ENCODE results near the gene FLRT1.

FLRT1 gene

DNA sequence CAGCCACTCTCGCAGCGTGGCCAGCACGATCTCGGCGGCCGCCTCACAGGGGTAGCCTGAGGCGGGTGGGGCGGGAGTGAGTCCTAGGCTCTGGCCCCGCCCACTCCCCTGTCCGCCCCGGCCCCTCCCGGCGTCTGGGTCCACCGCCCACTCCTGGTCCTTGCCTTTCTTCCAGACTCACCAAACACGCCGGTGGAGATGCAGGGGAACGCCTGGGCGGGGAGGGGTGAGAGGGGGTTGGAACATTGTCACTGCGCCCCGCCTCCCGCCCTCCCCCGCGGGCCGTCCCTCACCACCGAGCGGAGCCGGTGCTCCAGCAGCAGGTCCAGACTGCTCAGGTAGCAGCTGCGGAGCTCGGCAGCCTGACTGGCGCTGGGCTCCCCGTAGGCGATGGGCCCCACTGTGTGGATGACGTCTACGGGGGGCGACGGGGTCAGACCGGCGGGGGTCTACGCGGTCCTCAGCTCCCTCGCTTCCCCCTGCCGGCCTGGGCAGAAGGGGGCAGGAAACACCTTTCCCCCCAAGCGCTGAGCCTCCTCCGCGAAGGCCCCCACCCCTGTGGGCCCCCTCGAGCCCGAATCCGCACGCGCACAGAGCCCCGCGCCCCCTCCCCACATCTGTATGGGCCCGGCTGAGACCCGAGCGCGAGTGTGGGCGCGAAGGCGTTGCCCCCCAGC, 36.2 kb upstream of the FLRT1 start:
- Histone ChIP-seq H3K9ac (ENCODE audit: low read length) (no peak overlapping the region), H3K4me1 (ENCODE audit: control insufficient read depth, insufficient read depth, low read length) (peaks cover 20% of the 10 kb centered on the region), H3K36me3 (ENCODE audit: control insufficient read depth, insufficient read depth, low read length) (no peaks in the 10 kb centered on the region), H3K9me3 (ENCODE audit: control insufficient read depth, low read length) (no peaks in the 10 kb centered on the region), H3K27me3 (ENCODE audit: control insufficient read depth, insufficient read depth, low read length) (peaks cover 10% of the 10 kb centered on the region), H3K4me3 (ENCODE audit: low read length) (no peak overlapping the region)

DNA sequence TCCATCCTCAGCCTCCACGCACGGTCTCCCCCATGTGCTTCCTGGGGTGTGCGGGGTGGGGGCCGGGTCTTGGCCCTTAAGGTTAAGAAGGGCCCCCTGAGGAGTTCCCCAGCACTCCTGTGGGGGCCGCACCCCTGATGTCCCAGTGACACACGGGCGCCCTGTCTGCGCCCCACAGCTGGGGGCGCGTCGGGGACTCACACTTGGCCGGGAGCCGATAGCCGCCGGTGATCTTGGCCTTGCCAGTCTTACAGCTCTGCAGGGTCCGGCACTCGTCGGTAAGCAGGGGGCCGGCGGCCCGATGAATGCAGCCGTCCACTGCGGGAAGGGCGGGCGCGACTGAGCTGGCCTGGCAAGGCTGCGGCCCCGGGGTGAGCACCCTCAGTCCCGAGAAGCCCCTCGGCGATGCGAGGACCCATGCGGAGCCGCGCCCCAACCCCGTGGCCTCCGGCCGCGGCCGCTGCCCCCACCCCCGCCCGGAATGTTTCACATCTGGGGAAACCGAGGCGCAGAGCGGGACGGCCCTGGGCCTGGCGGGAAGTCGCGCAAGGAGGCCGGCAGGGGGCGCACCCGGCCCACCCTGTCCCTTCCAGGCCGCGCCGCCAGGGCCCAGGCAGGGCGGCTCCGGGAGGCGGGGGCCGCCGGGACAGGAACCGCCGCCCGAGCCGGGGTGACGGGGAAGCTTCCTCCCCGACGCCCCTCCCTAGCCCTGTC, 35.5 kb upstream of the FLRT1 start:
- no peaks in the 10 kb centered on the region for H3K36me3 ChIP-seq (ENCODE audit: control insufficient read depth, insufficient read depth, low read length)
- peaks cover 10% of the 10 kb centered on the region for H3K27me3 ChIP-seq (ENCODE audit: control insufficient read depth, insufficient read depth, low read length)
- no peak overlapping the region for H3K9ac ChIP-seq (ENCODE audit: low read length)
- H3K9me3 ChIP-seq (ENCODE audit: control insufficient read depth, low read length), result no peaks in the 10 kb centered on the region
- H3K4me1 ChIP-seq (ENCODE audit: control insufficient read depth, insufficient read depth, low read length), result peaks cover 20% of the 10 kb centered on the region
- H3K4me3 ChIP-seq (ENCODE audit: low read length), result no peak overlapping the region

DNA sequence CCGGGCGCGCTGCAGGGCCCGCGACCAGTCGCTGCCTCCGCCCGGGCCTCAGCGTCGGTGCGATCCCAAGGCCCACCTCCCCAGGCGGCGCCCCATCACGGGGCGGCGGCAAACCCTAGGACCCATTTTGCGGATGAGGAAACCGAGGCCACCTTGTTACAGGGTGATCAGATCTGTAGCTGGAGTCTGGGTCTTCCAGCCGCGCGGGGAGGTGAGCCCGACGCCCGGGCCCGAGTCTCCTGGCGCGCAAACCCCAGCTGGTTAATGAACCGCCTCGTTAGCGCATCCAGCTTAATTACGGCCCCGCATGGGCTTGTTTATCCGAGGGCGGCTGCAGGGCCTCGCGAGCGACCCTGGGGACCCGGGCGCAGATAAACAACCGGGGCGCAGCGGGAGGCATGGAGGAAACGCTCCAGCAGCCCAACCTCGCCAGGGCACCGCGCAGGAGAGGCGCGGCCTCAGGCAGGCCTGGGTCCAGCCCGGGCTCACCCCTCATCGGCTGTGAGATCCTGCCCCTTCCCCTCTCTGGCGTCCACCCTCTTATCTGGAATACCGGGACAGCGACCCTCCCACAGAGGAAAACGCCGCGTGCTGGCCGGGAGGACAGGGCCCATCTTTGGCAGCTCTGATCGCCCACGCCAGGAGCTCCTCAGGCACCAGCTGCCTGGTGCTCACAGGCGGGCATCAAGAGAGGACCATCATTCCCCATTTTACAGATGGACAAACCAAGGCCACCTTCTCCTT, 34.8 kb upstream of the FLRT1 start:
- H3K36me3 ChIP-seq (ENCODE audit: control insufficient read depth, insufficient read depth, low read length), result no peaks in the 10 kb centered on the region
- H3K9me3 ChIP-seq (ENCODE audit: control insufficient read depth, low read length), result no peaks in the 10 kb centered on the region
- no peak overlapping the region for H3K9ac ChIP-seq (ENCODE audit: low read length)
- no peak overlapping the region for H3K4me3 ChIP-seq (ENCODE audit: low read length)
- peaks cover 11% of the 10 kb centered on the region for H3K27me3 ChIP-seq (ENCODE audit: control insufficient read depth, insufficient read depth, low read length)
- H3K4me1 ChIP-seq (ENCODE audit: control insufficient read depth, insufficient read depth, low read length), result peaks cover 20% of the 10 kb centered on the region

DNA sequence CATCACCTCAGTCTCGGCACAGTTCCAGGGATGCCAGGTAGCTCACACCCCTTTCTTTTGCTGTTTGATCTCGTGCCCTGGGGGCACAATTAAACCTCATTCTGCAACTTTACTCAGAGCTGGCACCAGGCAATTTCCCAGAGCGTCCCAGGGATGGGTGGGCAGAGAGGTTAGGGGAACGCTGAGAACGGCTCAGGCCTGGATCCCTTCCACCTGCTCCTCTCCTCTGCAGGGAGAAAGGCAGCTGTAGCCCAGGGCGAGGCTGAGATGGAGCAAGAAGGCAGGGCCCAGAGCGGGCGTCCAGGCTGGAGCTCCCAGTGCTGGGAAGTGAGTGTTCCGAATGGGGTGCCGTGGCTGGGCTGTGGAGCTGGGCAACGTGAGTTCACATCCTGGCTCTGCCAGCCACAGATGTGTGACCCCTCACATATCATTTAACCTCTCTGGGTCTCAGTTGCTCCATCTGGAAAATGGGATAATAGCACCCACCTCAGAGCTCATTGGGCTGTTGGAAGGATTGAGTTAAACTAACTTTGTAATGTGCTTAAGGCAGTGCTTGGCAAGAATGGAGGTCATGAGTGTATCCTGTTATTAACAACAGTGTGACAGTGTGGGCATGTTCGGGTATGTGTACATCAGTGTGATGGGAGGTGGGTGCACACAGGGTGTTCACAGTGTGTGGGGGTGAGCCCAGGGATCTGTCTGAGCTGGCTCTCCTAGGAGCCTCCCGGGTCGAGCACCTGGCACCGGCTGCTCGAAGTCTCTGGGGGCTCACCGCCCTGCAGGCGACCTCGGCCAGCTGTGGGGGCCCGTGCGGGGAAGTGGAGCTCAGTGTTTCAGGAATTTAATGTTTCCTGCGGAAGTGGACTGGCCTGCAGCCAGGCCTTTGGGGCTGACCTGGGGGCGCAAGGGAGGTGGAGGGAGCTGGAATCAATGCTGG, 34.0 kb upstream of the FLRT1 start:
- peaks cover 21% of the 10 kb centered on the region for H3K4me1 ChIP-seq (ENCODE audit: control insufficient read depth, insufficient read depth, low read length)
- no peak overlapping the region for H3K9ac ChIP-seq (ENCODE audit: low read length)
- no peak overlapping the region for H3K4me3 ChIP-seq (ENCODE audit: low read length)
- H3K9me3 ChIP-seq (ENCODE audit: control insufficient read depth, low read length), result no peaks in the 10 kb centered on the region
- H3K36me3 ChIP-seq (ENCODE audit: control insufficient read depth, insufficient read depth, low read length), result no peaks in the 10 kb centered on the region
- H3K27me3 ChIP-seq (ENCODE audit: control insufficient read depth, insufficient read depth, low read length), result peaks cover 20% of the 10 kb centered on the region

DNA sequence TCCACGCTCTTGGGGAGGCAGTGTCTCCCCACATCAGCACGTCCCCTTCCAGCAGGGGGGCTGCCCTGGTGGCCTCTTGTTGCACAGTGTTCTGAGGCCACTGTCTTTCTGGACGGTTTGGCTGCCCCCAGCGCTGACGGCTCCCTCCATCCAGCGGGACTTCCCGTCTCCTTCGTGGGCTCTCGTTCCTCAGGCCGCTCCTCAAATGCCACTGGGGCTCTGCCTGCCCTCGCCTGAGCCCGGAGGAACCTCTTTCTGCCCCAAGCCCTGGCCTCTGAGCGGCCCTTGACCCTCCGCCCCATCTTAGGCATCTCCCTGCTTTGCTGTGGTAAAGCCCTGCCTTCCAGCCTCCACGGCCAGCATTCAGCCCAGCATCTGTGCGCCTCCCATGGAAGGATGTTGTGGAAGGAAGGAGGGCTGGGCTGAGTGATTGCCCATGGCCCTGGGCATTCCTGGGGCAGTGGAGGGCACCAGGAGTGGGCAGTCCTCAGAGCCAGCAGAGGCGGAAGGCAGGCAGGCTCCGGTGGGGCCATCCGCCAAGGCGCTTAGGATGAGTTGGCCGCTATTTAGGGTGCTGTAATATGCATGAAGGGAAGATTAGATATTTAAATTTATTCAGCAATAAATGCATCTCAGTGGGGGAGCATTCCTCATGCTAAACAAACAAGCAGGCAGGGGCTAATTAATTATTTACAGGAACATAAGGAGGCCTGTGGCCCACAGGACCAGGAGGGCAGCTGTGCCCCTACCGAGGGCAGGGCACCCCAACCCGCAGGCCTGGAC, 31.7 kb upstream of the FLRT1 start:
- Histone ChIP-seq H3K27me3 (ENCODE audit: control insufficient read depth, insufficient read depth, low read length) (peaks cover 32% of the 10 kb centered on the region), H3K9ac (ENCODE audit: low read length) (no peak overlapping the region), H3K4me1 (ENCODE audit: control insufficient read depth, insufficient read depth, low read length) (peaks cover 35% of the 10 kb centered on the region), H3K4me3 (ENCODE audit: low read length) (no peak overlapping the region), H3K36me3 (ENCODE audit: control insufficient read depth, insufficient read depth, low read length) (no peaks in the 10 kb centered on the region), H3K9me3 (ENCODE audit: control insufficient read depth, low read length) (no peaks in the 10 kb centered on the region)

DNA sequence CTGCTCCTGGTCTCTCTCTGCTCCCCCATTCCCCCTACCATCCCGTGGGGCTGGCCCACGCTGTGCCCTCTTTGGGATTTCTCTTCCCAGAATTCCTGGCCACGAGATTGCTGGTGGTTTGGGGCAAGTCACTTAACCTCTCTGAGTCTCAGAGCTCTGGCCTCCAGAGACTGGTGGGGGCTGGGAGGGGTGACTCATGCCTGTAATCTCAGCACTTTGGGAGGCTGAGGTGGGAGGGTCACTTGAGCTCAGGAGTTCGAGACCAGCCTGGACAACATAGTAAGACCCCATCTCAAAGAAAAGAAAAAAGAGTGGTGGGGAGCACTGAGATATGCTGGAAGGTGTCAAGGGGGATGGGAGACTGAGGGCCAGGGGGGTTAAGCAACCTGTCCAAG, 31.1 kb upstream of the FLRT1 start:
- H3K4me1 ChIP-seq (ENCODE audit: control insufficient read depth, insufficient read depth, low read length), result peaks cover 31% of the 10 kb centered on the region
- no peak overlapping the region for H3K4me3 ChIP-seq (ENCODE audit: low read length)
- H3K9ac ChIP-seq (ENCODE audit: low read length), result no peak overlapping the region
- no peaks in the 10 kb centered on the region for H3K36me3 ChIP-seq (ENCODE audit: control insufficient read depth, insufficient read depth, low read length)
- H3K27me3 ChIP-seq (ENCODE audit: control insufficient read depth, insufficient read depth, low read length), result peaks cover 36% of the 10 kb centered on the region
- no peaks in the 10 kb centered on the region for H3K9me3 ChIP-seq (ENCODE audit: control insufficient read depth, low read length)

DNA sequence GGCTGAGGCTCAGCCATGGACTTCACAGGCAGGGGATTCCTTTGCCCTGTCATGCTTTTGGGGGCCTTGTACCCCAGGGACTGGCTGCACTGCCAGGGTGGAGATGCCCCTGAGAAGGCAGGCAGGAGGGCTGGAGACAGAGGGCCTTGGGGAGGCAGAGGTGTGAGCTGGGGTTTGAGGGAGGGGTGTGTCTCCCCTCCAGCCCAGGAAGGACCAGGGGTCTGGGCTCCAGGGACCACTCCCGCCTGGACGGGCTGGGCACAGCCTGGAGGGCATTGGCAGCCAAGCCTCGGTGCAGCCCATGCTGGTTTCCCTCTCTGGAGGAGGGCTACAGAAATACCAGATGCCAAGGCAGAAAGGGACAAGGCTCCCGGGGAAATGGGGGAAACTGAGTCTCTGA, 30.0 kb upstream of the FLRT1 start:
- no peak overlapping the region for H3K4me3 ChIP-seq (ENCODE audit: low read length)
- no peak overlapping the region for H3K9ac ChIP-seq (ENCODE audit: low read length)
- H3K9me3 ChIP-seq (ENCODE audit: control insufficient read depth, low read length), result no peaks in the 10 kb centered on the region
- no peaks in the 10 kb centered on the region for H3K36me3 ChIP-seq (ENCODE audit: control insufficient read depth, insufficient read depth, low read length)
- H3K4me1 ChIP-seq (ENCODE audit: control insufficient read depth, insufficient read depth, low read length), result peaks cover 21% of the 10 kb centered on the region
- H3K27me3 ChIP-seq (ENCODE audit: control insufficient read depth, insufficient read depth, low read length), result peaks cover 30% of the 10 kb centered on the region

DNA sequence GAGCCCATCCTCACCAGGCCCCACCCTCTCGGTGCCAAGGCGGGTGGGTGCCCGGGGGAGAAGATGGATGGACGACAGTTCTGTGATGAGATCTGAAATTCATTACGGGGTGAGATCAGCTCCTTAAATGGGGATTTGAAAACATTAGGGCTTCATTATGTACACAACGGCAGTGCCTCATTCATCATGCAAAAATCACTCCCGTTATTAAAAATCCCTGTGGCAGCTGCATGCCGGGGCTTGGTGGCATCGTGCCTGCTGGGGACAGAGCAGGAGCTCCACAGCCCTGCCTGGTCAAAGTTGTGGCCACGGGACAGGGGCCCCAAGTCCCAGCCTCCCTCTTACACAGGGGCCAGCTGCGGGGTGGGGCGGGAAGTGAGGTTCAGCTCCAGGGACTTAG, 29.3 kb upstream of the FLRT1 start:
- peaks cover 27% of the 10 kb centered on the region for H3K27me3 ChIP-seq (ENCODE audit: control insufficient read depth, insufficient read depth, low read length)
- no peak overlapping the region for H3K4me3 ChIP-seq (ENCODE audit: low read length)
- H3K9ac ChIP-seq (ENCODE audit: low read length), result no peak overlapping the region
- H3K4me1 ChIP-seq (ENCODE audit: control insufficient read depth, insufficient read depth, low read length), result peaks cover 23% of the 10 kb centered on the region
- H3K36me3 ChIP-seq (ENCODE audit: control insufficient read depth, insufficient read depth, low read length), result no peaks in the 10 kb centered on the region
- H3K9me3 ChIP-seq (ENCODE audit: control insufficient read depth, low read length), result no peaks in the 10 kb centered on the region

DNA sequence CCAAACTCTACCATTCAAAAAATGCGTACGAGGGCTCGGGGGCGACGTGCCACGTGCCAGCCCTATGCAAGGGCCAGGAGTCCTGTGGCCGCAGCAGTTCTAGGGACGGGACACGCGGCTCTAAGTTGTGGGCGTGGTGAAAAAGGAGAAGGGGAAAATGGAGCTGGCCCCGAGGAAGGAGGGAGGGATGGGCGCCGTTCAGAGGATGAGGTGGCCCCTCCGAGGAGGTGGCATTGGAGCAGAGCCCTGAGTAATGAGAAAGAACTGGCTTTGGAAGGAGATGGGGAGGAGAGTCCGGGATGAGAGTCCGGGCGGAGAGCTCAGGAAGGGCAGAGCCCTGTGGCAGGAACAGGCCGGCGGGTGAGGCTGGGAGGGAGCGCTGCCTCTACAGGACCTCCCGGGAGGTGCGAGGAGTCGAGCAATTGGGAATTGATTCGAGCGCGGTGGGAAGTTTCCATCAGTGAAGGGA, 28.5 kb upstream of the FLRT1 start:
- Histone ChIP-seq H3K9ac (ENCODE audit: low read length) (peak overlapping the region; percentile 39), H3K4me1 (ENCODE audit: control insufficient read depth, insufficient read depth, low read length) (peaks cover 25% of the 10 kb centered on the region), H3K36me3 (ENCODE audit: control insufficient read depth, insufficient read depth, low read length) (no peaks in the 10 kb centered on the region), H3K27me3 (ENCODE audit: control insufficient read depth, insufficient read depth, low read length) (peaks cover 27% of the 10 kb centered on the region), H3K9me3 (ENCODE audit: control insufficient read depth, low read length) (no peaks in the 10 kb centered on the region), H3K4me3 (ENCODE audit: low read length) (peak overlapping the region; percentile 14)

DNA sequence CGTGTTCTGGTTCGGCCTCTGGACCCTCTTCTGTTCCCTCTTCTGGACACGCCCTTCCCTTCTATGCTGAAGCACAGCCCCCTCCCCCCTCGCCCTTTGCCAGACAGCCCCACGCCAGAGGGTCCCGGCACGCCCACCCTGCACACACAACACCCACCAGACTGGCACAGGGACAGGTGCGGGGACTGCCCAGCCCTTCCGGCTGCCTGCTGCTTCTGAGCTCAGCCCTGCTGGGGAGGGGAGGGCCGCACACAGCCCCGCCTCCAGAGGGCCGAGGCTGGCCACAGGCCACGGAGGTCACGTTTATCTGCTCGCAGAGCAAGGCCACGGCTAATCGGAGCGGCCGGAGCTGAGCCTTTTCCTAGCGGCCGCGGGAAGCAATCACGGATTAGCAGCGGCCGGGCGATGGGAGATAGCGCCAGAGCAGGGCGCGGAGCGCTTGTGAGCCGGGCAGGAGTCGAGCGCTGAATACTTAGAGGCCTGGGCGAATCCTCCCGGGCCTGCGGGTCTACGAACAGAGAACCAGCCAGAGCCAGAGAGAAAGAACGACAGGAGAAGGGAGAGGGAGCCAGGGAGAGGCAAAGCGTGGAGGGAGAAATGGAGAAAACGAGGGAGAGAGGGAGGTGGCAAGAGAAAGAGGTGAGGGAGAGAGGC, 28.0 kb upstream of the FLRT1 start:
- H3K9me3 ChIP-seq (ENCODE audit: control insufficient read depth, low read length), result no peaks in the 10 kb centered on the region
- peaks cover 27% of the 10 kb centered on the region for H3K27me3 ChIP-seq (ENCODE audit: control insufficient read depth, insufficient read depth, low read length)
- H3K4me3 ChIP-seq (ENCODE audit: low read length), result peak overlapping the region; percentile 14
- no peaks in the 10 kb centered on the region for H3K36me3 ChIP-seq (ENCODE audit: control insufficient read depth, insufficient read depth, low read length)
- peak overlapping the region; percentile 39 for H3K9ac ChIP-seq (ENCODE audit: low read length)
- peaks cover 25% of the 10 kb centered on the region for H3K4me1 ChIP-seq (ENCODE audit: control insufficient read depth, insufficient read depth, low read length)

Measured in mucosa of stomach (tissue), 1 donor.